ENCODE measurements around the gene POLL.

The POLL gene

DNA sequence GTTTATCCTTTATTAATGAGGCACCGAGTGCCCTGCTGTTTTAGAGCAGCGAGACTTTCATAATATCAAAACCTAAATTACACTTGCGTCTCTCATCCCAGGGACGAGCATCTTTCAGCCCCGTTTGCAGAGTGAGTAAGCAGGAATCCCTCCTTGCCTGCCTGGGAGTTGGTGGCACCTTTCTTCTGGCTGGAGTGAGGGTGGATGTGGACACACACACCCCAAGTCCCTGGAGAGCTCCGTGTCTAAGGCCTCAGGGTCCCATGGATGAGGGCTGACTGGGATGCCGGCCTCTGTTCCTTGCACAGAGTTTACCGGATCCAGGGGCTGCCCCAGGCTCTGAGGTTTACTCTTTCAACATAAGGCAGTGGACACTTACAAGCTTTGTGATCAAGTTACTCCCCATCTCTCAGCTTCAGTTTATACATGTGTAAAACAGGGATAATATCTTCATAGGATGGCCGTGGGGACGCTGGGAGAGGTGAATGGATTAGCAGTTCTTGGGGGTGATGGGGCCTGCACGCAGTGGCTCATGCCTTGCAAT, 24.5 kb downstream of the POLL start:
- Histone ChIP-seq H3K4me3 (ENCODE audit: low read depth in 1 of 2, low read length in 2 of 2) (no peak overlapping the region), H3K36me3 (ENCODE audit: insufficient read depth, low read length) (no peaks in the 10 kb centered on the region), H3K9ac (ENCODE audit: low read length) (no peak overlapping the region), H3K27ac (ENCODE audit: low read depth, low read length) (no peak overlapping the region), H3K4me1 (ENCODE audit: insufficient read depth, low read length) (no peaks in the 10 kb centered on the region), H3K27me3 (ENCODE audit: control insufficient read depth in 1 of 2, insufficient read depth in 2 of 2, low read length in 2 of 2) (peaks cover 28 to 57% of the 10 kb centered on the region in 2 donors), H3K9me3 (ENCODE audit: low read length) (no peaks in the 10 kb centered on the region)

DNA sequence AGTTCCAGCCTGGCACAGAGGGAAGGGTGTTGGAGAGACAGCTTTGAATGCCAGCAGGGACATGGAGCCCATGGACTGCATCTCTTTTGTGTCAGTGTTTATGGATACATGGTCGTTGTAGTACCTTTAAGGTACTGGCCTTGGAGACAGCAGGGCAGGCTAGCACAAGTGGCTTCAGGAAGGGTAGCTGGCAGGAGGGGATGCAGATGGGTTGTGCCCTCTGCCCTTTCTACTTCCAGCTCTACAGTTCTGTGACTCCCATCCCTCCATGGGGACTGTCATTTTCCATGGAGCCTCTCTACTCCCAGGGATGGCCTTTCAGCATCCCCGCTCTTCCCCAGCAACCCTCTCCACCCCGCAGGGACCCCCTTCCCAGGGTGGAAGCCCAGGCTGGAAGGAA, 25.1 kb downstream of the POLL start:
- Histone ChIP-seq H3K36me3 (ENCODE audit: insufficient read depth, low read length) (no peaks in the 10 kb centered on the region), H3K9me3 (ENCODE audit: low read length) (no peaks in the 10 kb centered on the region), H3K27ac (ENCODE audit: low read depth, low read length) (no peak overlapping the region), H3K4me1 (ENCODE audit: insufficient read depth, low read length) (no peaks in the 10 kb centered on the region), H3K27me3 (ENCODE audit: control insufficient read depth in 1 of 2, insufficient read depth in 2 of 2, low read length in 2 of 2) (peaks cover 28 to 51% of the 10 kb centered on the region in 2 donors), H3K9ac (ENCODE audit: low read length) (no peak overlapping the region), H3K4me3 (ENCODE audit: low read depth in 1 of 2, low read length in 2 of 2) (no peak overlapping the region)

DNA sequence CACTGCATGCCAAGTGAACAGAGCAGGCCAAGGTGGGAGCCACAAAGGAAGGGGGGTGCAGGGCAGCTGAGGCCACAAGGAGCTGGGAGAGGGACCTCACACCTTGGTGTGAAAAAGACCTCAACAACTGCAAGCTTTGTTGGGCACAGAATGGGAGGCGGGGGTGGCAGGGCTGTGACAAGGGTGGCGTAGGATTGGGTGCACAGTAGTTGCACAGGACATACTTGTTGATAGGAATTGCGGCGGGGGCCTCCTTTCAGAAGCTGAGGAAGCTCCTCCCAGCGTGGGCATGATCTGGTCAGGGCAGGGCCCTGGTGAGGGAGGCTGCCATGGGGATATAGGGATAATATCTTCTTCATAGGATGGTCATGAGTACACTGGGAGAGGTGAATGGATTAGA, 25.8 kb downstream of the POLL start:
- Histone ChIP-seq H3K36me3 (ENCODE audit: insufficient read depth, low read length) (no peaks in the 10 kb centered on the region), H3K27ac (ENCODE audit: low read depth, low read length) (no peak overlapping the region), H3K4me1 (ENCODE audit: insufficient read depth, low read length) (no peaks in the 10 kb centered on the region), H3K27me3 (ENCODE audit: control insufficient read depth in 1 of 2, insufficient read depth in 2 of 2, low read length in 2 of 2) (peaks cover 21 to 44% of the 10 kb centered on the region in 2 donors), H3K9me3 (ENCODE audit: low read length) (no peaks in the 10 kb centered on the region), H3K4me3 (ENCODE audit: low read depth in 1 of 2, low read length in 2 of 2) (no peak overlapping the region), H3K9ac (ENCODE audit: low read length) (no peak overlapping the region)

DNA sequence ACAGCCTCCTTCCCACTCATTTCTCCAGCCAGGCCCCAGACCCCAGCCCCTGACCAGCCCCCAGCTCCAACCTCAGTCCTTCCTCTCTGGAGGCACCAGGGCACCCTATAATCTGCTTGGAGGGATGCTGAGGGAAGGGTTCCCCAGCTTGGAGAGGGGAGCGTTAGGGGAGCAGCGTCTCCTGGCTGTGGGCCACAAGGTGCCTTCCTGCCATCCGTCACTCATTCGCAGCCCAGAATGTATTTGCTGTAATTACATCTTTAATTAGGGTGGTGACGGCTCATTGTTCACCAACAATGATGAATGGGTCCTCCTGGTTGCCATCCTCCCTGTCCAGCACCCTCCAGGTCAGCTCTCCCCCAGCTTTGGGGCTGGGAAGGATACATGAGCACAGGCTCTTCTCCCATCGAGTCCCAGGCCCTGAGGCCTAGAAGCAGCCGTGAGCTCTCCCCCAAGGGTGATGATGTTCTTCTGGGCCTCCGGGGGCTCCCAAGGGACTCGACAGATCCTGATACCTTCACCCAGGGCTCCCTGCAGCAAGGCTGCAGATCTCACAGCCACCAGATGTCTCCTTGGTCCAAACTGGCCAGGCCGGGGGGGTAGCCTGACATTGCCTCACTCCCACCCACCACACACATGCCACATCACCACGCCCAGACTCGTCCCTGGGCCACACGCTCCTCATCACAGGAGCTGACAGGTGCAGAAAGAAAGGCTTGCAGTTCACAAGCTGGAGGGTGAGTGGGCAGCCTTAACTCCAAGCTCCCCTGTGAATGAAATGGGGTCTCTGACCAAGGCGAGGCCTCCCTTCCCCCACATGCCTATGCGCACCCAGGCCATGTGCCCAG, 26.8 kb downstream of the POLL start:
- H3K4me3 ChIP-seq (ENCODE audit: low read depth in 1 of 2, low read length in 2 of 2), result no peak overlapping the region
- no peaks in the 10 kb centered on the region for H3K36me3 ChIP-seq (ENCODE audit: insufficient read depth, low read length)
- no peak overlapping the region for H3K27ac ChIP-seq (ENCODE audit: low read depth, low read length)
- H3K4me1 ChIP-seq (ENCODE audit: insufficient read depth, low read length), result no peaks in the 10 kb centered on the region
- H3K9me3 ChIP-seq (ENCODE audit: low read length), result no peaks in the 10 kb centered on the region
- no peak overlapping the region for H3K9ac ChIP-seq (ENCODE audit: low read length)
- H3K27me3 ChIP-seq (ENCODE audit: control insufficient read depth in 1 of 2, insufficient read depth in 2 of 2, low read length in 2 of 2), result peaks cover 14 to 34% of the 10 kb centered on the region in 2 donors

DNA sequence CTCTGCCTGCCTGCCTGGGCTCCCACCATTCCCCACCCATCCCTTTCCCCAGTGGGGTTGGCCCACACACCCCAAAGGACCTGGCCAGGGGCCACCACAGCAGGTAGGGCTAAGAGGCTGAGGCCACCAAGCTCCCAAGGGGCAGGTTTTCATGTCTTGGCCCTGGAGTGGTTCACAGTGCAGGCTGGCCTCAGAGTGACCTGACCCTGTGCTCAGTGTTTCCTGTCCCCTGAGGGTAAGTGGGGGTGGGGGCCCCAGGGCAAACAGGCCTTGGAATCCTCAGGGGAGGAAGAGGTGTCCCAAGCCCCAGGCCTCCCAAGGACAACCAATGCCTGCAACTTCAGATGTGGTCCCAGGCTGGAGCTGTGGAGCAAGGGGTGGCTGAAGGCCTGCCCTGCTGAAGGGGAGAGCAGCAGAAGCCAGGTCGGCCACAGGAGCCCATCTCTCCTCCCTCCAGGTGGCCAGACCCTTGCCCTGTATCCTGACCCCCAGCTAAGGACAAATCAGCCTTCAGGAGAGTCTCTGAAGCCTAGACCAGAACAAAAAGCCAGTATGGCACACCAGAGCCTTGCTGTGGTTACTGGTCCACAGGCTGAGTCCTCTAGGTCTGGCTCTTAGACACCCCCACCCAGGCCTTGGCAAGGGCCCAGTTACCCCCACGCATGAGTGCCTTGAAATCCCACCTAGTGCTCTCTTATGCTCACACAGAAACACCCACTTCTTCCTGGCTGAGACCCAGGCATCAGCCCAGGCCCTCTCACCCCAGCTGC, 27.6 kb downstream of the POLL start:
- Histone ChIP-seq H3K9ac (ENCODE audit: low read length) (no peak overlapping the region), H3K4me3 (ENCODE audit: low read depth in 1 of 2, low read length in 2 of 2) (no peak overlapping the region), H3K4me1 (ENCODE audit: insufficient read depth, low read length) (no peaks in the 10 kb centered on the region), H3K27ac (ENCODE audit: low read depth, low read length) (no peak overlapping the region), H3K27me3 (ENCODE audit: control insufficient read depth in 1 of 2, insufficient read depth in 2 of 2, low read length in 2 of 2) (peaks cover 13 to 26% of the 10 kb centered on the region in 2 donors), H3K36me3 (ENCODE audit: insufficient read depth, low read length) (no peaks in the 10 kb centered on the region), H3K9me3 (ENCODE audit: low read length) (no peaks in the 10 kb centered on the region)

DNA sequence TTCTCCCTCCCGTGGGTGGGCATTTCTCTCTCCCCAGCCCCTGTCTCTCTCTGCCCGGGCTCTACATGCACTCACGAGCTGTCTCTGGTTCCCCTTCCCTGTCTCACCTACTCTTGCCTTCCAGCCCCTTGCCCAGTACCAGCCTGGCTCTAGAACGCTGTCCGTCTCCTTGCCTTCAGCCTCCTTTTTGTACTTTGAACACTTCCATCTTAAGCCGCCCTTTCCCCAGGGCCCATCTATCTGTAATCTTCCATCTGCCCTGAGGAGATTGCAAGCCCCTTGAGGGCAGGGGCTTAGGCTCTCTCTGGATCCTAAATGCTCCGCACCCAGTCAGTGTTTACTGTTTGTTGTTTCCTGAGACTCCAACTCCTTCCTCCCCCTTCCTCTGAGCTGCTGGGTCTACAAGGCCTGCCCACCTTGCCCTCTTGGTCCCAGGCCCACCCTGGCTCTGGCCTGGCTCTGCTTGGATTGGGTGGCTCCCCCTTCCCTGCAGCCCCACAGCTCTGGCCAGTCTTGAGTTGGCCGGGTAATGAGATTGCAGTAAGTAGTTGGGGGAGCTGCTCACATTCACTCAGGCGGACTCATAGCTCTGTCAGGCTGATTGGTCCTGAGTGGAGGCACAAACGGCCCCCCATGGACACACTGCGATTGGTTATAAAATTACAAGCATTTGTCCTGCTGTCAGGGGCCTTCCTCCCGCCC, 28.3 kb downstream of the POLL start:
- no peak overlapping the region for H3K4me3 ChIP-seq (ENCODE audit: low read depth in 1 of 2, low read length in 2 of 2)
- no peaks in the 10 kb centered on the region for H3K9me3 ChIP-seq (ENCODE audit: low read length)
- no peak overlapping the region for H3K27ac ChIP-seq (ENCODE audit: low read depth, low read length)
- H3K9ac ChIP-seq (ENCODE audit: low read length), result no peak overlapping the region
- H3K36me3 ChIP-seq (ENCODE audit: insufficient read depth, low read length), result no peaks in the 10 kb centered on the region
- H3K27me3 ChIP-seq (ENCODE audit: control insufficient read depth in 1 of 2, insufficient read depth in 2 of 2, low read length in 2 of 2), result peaks cover 5 to 19% of the 10 kb centered on the region in 2 donors
- H3K4me1 ChIP-seq (ENCODE audit: insufficient read depth, low read length), result no peaks in the 10 kb centered on the region

DNA sequence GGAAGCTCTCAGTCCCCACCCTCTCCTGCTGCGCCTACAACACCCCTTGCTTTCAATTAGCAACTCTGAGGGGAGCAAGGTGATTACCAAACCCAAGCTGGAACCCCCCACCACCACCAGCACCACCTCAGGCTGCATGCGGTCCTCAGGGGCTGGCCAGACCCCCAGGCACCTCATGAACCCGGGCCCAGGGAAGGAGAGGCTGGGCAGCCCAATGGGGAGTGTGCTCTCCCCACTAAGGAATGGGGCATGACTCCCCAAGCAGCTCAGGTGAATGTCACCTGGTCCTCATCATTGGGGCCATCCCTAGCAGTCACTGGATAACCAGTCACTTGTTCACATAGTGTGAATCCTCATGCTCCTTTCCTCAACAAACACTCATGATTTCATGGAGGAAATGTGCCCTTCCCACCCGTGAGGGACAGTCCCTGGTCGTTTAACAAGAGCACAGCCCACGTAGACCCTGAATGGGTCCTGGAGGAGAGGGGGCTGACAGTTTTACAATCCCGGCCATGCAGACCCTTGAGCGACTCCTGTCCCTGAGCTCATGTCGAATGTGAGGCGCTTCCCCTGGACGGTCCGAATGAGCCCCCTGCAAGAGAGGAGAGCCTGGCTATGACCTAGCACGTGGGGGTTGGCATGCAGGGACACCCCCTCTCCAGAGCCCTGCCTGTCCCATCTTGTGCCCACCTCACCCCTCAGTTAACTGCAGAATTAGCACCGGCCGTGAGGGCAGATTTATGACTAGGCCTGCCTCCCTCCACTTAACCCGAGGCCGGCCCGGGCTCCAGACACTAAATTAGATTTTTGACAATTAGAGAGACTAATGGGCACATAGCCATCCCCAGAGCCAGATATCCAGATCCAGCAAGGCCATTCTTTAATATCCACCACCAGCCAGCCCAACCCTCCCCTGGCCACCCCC, 29.1 kb downstream of the POLL start:
- Histone ChIP-seq H3K9me3 (ENCODE audit: low read length) (no peaks in the 10 kb centered on the region), H3K36me3 (ENCODE audit: insufficient read depth, low read length) (peaks cover 4% of the 10 kb centered on the region), H3K9ac (ENCODE audit: low read length) (no peak overlapping the region), H3K27ac (ENCODE audit: low read depth, low read length) (no peak overlapping the region), H3K4me3 (ENCODE audit: low read depth in 1 of 2, low read length in 2 of 2) (no peak overlapping the region), H3K27me3 (ENCODE audit: control insufficient read depth in 1 of 2, insufficient read depth in 2 of 2, low read length in 2 of 2) (peaks cover 5 to 16% of the 10 kb centered on the region in 2 donors), H3K4me1 (ENCODE audit: insufficient read depth, low read length) (no peaks in the 10 kb centered on the region)

DNA sequence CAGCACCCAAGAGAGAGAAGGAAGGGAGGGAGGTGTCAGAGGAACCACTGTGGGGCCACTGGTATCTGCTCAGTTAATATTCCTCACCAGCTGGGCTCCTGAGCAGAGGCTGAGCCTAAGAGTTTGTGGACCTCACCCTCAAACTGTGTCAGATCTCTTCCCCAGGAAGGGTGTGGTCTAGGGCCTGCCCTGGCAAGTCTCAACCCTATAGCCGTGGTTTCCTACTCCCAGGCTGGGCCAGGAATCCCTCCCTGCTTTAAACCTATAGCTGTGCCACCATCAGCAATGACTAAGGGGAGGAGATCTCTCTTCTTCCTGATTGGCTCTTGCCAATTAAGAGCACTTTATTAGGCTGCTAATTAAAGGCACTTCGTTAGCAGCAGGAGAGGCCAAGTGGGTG, 29.9 kb downstream of the POLL start:
- H3K36me3 ChIP-seq (ENCODE audit: insufficient read depth, low read length), result peaks cover 11% of the 10 kb centered on the region
- no peak overlapping the region for H3K4me3 ChIP-seq (ENCODE audit: low read depth in 1 of 2, low read length in 2 of 2)
- no peaks in the 10 kb centered on the region for H3K4me1 ChIP-seq (ENCODE audit: insufficient read depth, low read length)
- no peak overlapping the region for H3K27ac ChIP-seq (ENCODE audit: low read depth, low read length)
- H3K27me3 ChIP-seq (ENCODE audit: control insufficient read depth in 1 of 2, insufficient read depth in 2 of 2, low read length in 2 of 2), result peaks cover 5 to 16% of the 10 kb centered on the region in 2 donors
- H3K9ac ChIP-seq (ENCODE audit: low read length), result no peak overlapping the region
- no peaks in the 10 kb centered on the region for H3K9me3 ChIP-seq (ENCODE audit: low read length)

DNA sequence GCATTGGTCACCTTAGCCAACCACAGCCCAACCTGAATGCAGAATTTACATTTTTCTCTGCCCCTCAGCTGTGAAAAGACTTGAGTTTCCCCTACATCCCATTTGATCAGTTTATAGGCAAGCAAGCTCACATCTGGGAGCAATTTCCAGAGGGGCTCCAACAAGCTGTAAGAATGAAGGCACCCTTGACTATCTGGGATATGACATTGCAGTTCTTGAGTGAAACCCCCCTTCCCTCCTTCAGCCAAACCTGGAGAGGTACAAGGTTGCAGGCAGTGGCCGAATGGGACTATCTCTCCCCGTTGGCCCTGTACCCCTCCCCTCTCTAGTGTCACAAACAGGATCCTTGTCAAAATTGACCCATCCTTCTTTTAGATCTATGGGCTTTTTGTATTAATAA, 30.5 kb downstream of the POLL start:
- H3K27ac ChIP-seq (ENCODE audit: low read depth, low read length), result no peak overlapping the region
- no peaks in the 10 kb centered on the region for H3K4me1 ChIP-seq (ENCODE audit: insufficient read depth, low read length)

DNA sequence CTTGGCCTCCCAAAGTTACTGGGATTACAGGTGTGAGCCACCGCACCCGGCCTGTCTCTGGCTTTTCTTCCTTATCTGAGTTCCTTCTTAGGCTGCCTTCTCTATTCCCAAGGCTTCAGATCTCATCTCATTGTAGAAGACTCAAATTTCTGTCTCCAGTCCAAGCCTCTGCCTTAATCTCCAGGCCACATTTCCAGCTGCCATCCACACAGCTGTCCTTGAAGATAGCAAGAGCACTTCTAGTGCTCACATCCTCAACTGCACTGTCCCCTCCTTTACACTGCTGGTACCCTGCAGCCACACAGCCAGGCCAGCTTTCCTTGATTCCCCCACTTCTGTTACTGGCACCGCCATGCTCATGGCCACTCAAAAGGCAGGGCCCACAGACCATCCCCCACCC, 35.6 kb downstream of the POLL start:
- no peak overlapping the region for H3K27ac ChIP-seq (ENCODE audit: low read depth, low read length)
- H3K4me1 ChIP-seq (ENCODE audit: insufficient read depth, low read length), result no peaks in the 10 kb centered on the region
- H3K4me3 ChIP-seq (ENCODE audit: low read depth in 1 of 2, low read length in 2 of 2), result no peak overlapping the region
- peaks cover 27% of the 10 kb centered on the region for H3K36me3 ChIP-seq (ENCODE audit: insufficient read depth, low read length)
- no peaks in the 10 kb centered on the region for H3K27me3 ChIP-seq (ENCODE audit: control insufficient read depth in 1 of 2, insufficient read depth in 2 of 2, low read length in 2 of 2)
- no peak overlapping the region for H3K9ac ChIP-seq (ENCODE audit: low read length)
- H3K9me3 ChIP-seq (ENCODE audit: low read length), result no peaks in the 10 kb centered on the region

More for the DNA sequence above, 30.5 kb downstream of the POLL start:
- Histone ChIP-seq H3K9me3 (ENCODE audit: low read length) (no peaks in the 10 kb centered on the region), H3K9ac (ENCODE audit: low read length) (no peak overlapping the region), H3K4me3 (ENCODE audit: low read depth in 1 of 2, low read length in 2 of 2) (no peak overlapping the region), H3K27me3 (ENCODE audit: control insufficient read depth in 1 of 2, insufficient read depth in 2 of 2, low read length in 2 of 2) (peaks cover 5 to 16% of the 10 kb centered on the region in 2 donors), H3K36me3 (ENCODE audit: insufficient read depth, low read length) (peaks cover 18% of the 10 kb centered on the region)

Measured in muscle layer of colon (tissue), 2 donors.